ENCODE data around the gene GLS. TPM values are rescaled to one million over a fixed set of nuclear protein-coding genes. Genes with fewer than 3 reads are reported as not detected.

Gene GLS
- total and polyA plus RNA-seq, 2 donors (not counting 1 experiment from before 2014, with no cell fraction given): 32.5 to 195 TPM

GRCh38 chr2:190940454-190940853 lies 59.8 kb downstream of the GLS start:
- ATAC-seq (ENCODE audit: low read depth): no peak
- H3K9ac ChIP-seq (ENCODE audit: low read length): no peak overlapping the region
- H4K20me1 ChIP-seq (ENCODE audit: control insufficient read depth, insufficient read depth, low read length, poor library complexity, severe bottlenecking): no peaks in the 10 kb centered on the region
- no peaks in the 10 kb centered on the region for H3K4me1 ChIP-seq (ENCODE audit: control insufficient read depth in 2 of 2, insufficient read depth in 2 of 2, low read length in 2 of 2)
- TF ChIP-seq EZH2 (IDR thresholded peaks at IDR 0.05; ENCODE audit: borderline replicate concordance, insufficient read depth, low read depth, low read length, poor library complexity, severe bottlenecking): no peak
- TF ChIP-seq CTCF (IDR thresholded peaks at IDR 0.05): no peak
- Mint-ChIP-seq H3K4me3 (no peak overlapping the region), H3K4me1 (peaks cover 5% of the 10 kb centered on the region), H3K27me3 (no peaks in the 10 kb centered on the region), H3K9me3 (ENCODE audit: insufficient read depth) (no peaks in the 10 kb centered on the region), H3K27ac (no peak overlapping the region)
- H3K9me3 ChIP-seq (ENCODE audit: control extremely low read depth in 1 of 3, control insufficient read depth in 2 of 3, insufficient read depth in 1 of 3, low read length in 2 of 3): no peaks in the 10 kb centered on the region
- WGBS (ENCODE audit: insufficient coverage): no CpG with 5 or more reads among the region's 1 CpG
- no peak overlapping the region for H3K27ac ChIP-seq (ENCODE audit: low read length in 2 of 2)
- ChIA-PET CTCF (no interaction called here), POLR2A (no interaction called here)
- no peak overlapping the region for H3K4me3 ChIP-seq (ENCODE audit: control extremely low read depth in 1 of 5, extremely low read depth in 1 of 5, insufficient read depth in 1 of 5, low read depth in 2 of 5, low read length in 4 of 5)
- no peaks in the 10 kb centered on the region for H3K27me3 ChIP-seq (replicated peaks in 1 of 4; ENCODE audit: control extremely low read depth in 1 of 4, control insufficient read depth in 3 of 4, insufficient read depth in 4 of 4, low read length in 3 of 4)
- intact Hi-C loops (cut with micrococcal nuclease): no loop called here
- H3K79me2 ChIP-seq (ENCODE audit: control insufficient read depth, insufficient read depth, low read length): no peaks in the 10 kb centered on the region
- peaks cover 0 to 4% of the 10 kb centered on the region in 2 experiments for H3K36me3 ChIP-seq (replicated peaks in 1 of 2; ENCODE audit: control extremely low read depth in 1 of 2, control insufficient read depth in 1 of 2, extremely low read depth in 1 of 2, insufficient read depth in 2 of 2, low read length in 1 of 2)
- no peak overlapping the region for H2AFZ ChIP-seq (ENCODE audit: insufficient read depth, low read depth, low read length, poor library complexity, severe bottlenecking)
- no peak for DNase-seq
- H3K4me2 ChIP-seq (replicated peaks; ENCODE audit: low read depth, low read length, poor library complexity, severe bottlenecking): no peak overlapping the region

- no peaks in the 10 kb centered on the region for H3K79me2 ChIP-seq (ENCODE audit: control insufficient read depth, insufficient read depth, low read length)
- ATAC-seq (ENCODE audit: low read depth): no peak
- Mint-ChIP-seq H3K9me3 (ENCODE audit: insufficient read depth) (no peaks in the 10 kb centered on the region), H3K27me3 (no peaks in the 10 kb centered on the region), H3K27ac (no peak overlapping the region), H3K4me3 (no peak overlapping the region), H3K4me1 (peaks cover 4% of the 10 kb centered on the region)
- CTCF ChIA-PET: no interaction called here
- POLR2A ChIA-PET: no interaction called here
- intact Hi-C loops (cut with micrococcal nuclease): no loop called here
- no peaks in the 10 kb centered on the region for H3K4me1 ChIP-seq (ENCODE audit: control insufficient read depth in 2 of 2, insufficient read depth in 2 of 2, low read length in 2 of 2)
- H3K4me3 ChIP-seq (ENCODE audit: control extremely low read depth in 1 of 5, extremely low read depth in 1 of 5, insufficient read depth in 1 of 5, low read depth in 2 of 5, low read length in 4 of 5): no peak overlapping the region
- H2AFZ ChIP-seq (ENCODE audit: insufficient read depth, low read depth, low read length, poor library complexity, severe bottlenecking): no peak overlapping the region
- DNase-seq: no peak
- 94% methylated on average over 1 of the region's 2 CpGs for WGBS (ENCODE audit: insufficient coverage)
- no peak overlapping the region for H3K4me2 ChIP-seq (replicated peaks; ENCODE audit: low read depth, low read length, poor library complexity, severe bottlenecking)
- H3K36me3 ChIP-seq (replicated peaks in 1 of 2; ENCODE audit: control extremely low read depth in 1 of 2, control insufficient read depth in 1 of 2, extremely low read depth in 1 of 2, insufficient read depth in 2 of 2, low read length in 1 of 2): peaks cover 0 to 4% of the 10 kb centered on the region in 2 experiments
- H3K27me3 ChIP-seq (replicated peaks in 1 of 4; ENCODE audit: control extremely low read depth in 1 of 4, control insufficient read depth in 3 of 4, insufficient read depth in 4 of 4, low read length in 3 of 4): no peaks in the 10 kb centered on the region
- no peaks in the 10 kb centered on the region for H4K20me1 ChIP-seq (ENCODE audit: control insufficient read depth, insufficient read depth, low read length, poor library complexity, severe bottlenecking)
- H3K9me3 ChIP-seq (ENCODE audit: control extremely low read depth in 1 of 3, control insufficient read depth in 2 of 3, insufficient read depth in 1 of 3, low read length in 2 of 3): no peaks in the 10 kb centered on the region
- no peak overlapping the region for H3K9ac ChIP-seq (ENCODE audit: low read length)
- TF ChIP-seq EZH2 (IDR thresholded peaks at IDR 0.05; ENCODE audit: borderline replicate concordance, insufficient read depth, low read depth, low read length, poor library complexity, severe bottlenecking) (no peak), CTCF (IDR thresholded peaks at IDR 0.05) (no peak)
- no peak overlapping the region for H3K27ac ChIP-seq (ENCODE audit: low read length in 2 of 2)
Measured at GRCh38 chr2:190941571-190941970, 61.0 kb downstream of the GLS start.
